ENCODE results near the gene BRSK1.

BRSK1 gene

GRCh38 chr19:55269299-55269698 is 14.5 kb upstream of the BRSK1 start:
- Histone ChIP-seq H3K36me3 (ENCODE audit: insufficient read depth, insufficient read length, low read length) (peaks cover 32% of the 10 kb centered on the region), H3K4me3 (ENCODE audit: insufficient read length, low read depth) (no peak overlapping the region), H3K4me1 (ENCODE audit: insufficient read depth, insufficient read length) (peaks cover 4% of the 10 kb centered on the region), H3K9ac (ENCODE audit: insufficient read length, low read depth) (no peak overlapping the region), H3K9me3 (ENCODE audit: insufficient read depth, low read length) (no peaks in the 10 kb centered on the region; the same call in 1 of the 2 replicates), H3K27me3 (ENCODE audit: insufficient read depth, insufficient read length) (no peaks in the 10 kb centered on the region)
- no peak for DNase-seq (ENCODE audit: low read depth, low spot score)
- TF ChIP-seq SUZ12 (IDR thresholded peaks at IDR 0.05; ENCODE audit: extremely low read depth, insufficient read depth, insufficient read length) (no peak), ZNF274 (IDR thresholded peaks at IDR 0.05; ENCODE audit: low read depth, low read length) (no peak), YY1 (IDR thresholded peaks at IDR 0.05; ENCODE audit: insufficient read depth, insufficient read length) (no peak)

- H3K36me3 ChIP-seq (ENCODE audit: insufficient read depth, insufficient read length, low read length): peaks cover 36% of the 10 kb centered on the region
- no peak for DNase-seq (ENCODE audit: low read depth, low spot score)
- H3K27me3 ChIP-seq (ENCODE audit: insufficient read depth, insufficient read length): no peaks in the 10 kb centered on the region
- no peak overlapping the region for H3K9ac ChIP-seq (ENCODE audit: insufficient read length, low read depth)
- no peak for TF ChIP-seq YY1 (IDR thresholded peaks at IDR 0.05; ENCODE audit: insufficient read depth, insufficient read length)
- no peak for TF ChIP-seq ZNF274 (IDR thresholded peaks at IDR 0.05; ENCODE audit: low read depth, low read length)
- no peak for TF ChIP-seq SUZ12 (IDR thresholded peaks at IDR 0.05; ENCODE audit: extremely low read depth, insufficient read depth, insufficient read length)
- no peaks in the 10 kb centered on the region; the same call in 1 of the 2 replicates for H3K9me3 ChIP-seq (ENCODE audit: insufficient read depth, low read length)
- H3K4me1 ChIP-seq (ENCODE audit: insufficient read depth, insufficient read length): peaks cover 4% of the 10 kb centered on the region
- no peak overlapping the region for H3K4me3 ChIP-seq (ENCODE audit: insufficient read length, low read depth)
Measured at GRCh38 chr19:55270172-55270942, 13.4 kb upstream of the BRSK1 start.

- TF ChIP-seq ZNF274 (IDR thresholded peaks at IDR 0.05; ENCODE audit: low read depth, low read length) (no peak), SUZ12 (IDR thresholded peaks at IDR 0.05; ENCODE audit: extremely low read depth, insufficient read depth, insufficient read length) (no peak), YY1 (IDR thresholded peaks at IDR 0.05; ENCODE audit: insufficient read depth, insufficient read length) (no peak)
- peaks cover 4% of the 10 kb centered on the region for H3K4me1 ChIP-seq (ENCODE audit: insufficient read depth, insufficient read length)
- DNase-seq (ENCODE audit: low read depth, low spot score): no peak
- H3K9ac ChIP-seq (ENCODE audit: insufficient read length, low read depth): no peak overlapping the region
- H3K9me3 ChIP-seq (ENCODE audit: insufficient read depth, low read length): no peaks in the 10 kb centered on the region; the same call in 1 of the 2 replicates
- no peak overlapping the region for H3K4me3 ChIP-seq (ENCODE audit: insufficient read length, low read depth)
- H3K27me3 ChIP-seq (ENCODE audit: insufficient read depth, insufficient read length): no peaks in the 10 kb centered on the region
- H3K36me3 ChIP-seq (ENCODE audit: insufficient read depth, insufficient read length, low read length): peaks cover 47% of the 10 kb centered on the region
Measured at GRCh38 chr19:55272142-55272541, 11.7 kb upstream of the BRSK1 start.

- no peaks in the 10 kb centered on the region for H3K27me3 ChIP-seq (ENCODE audit: insufficient read depth, insufficient read length)
- H3K4me3 ChIP-seq (ENCODE audit: insufficient read length, low read depth): no peak overlapping the region
- peaks cover 4% of the 10 kb centered on the region for H3K4me1 ChIP-seq (ENCODE audit: insufficient read depth, insufficient read length)
- no peak overlapping the region for H3K9ac ChIP-seq (ENCODE audit: insufficient read length, low read depth)
- TF ChIP-seq YY1 (IDR thresholded peaks at IDR 0.05; ENCODE audit: insufficient read depth, insufficient read length) (no peak), ZNF274 (IDR thresholded peaks at IDR 0.05; ENCODE audit: low read depth, low read length) (no peak), SUZ12 (IDR thresholded peaks at IDR 0.05; ENCODE audit: extremely low read depth, insufficient read depth, insufficient read length) (no peak)
- no peak for DNase-seq (ENCODE audit: low read depth, low spot score)
- H3K9me3 ChIP-seq (ENCODE audit: insufficient read depth, low read length): no peaks in the 10 kb centered on the region
- peaks cover 59% of the 10 kb centered on the region for H3K36me3 ChIP-seq (ENCODE audit: insufficient read depth, insufficient read length, low read length)
Measured at GRCh38 chr19:55273978-55274707, 9.7 kb upstream of the BRSK1 start.

- Histone ChIP-seq H3K9ac (ENCODE audit: insufficient read length, low read depth) (no peak overlapping the region), H3K4me3 (ENCODE audit: insufficient read length, low read depth) (no peak overlapping the region), H3K36me3 (ENCODE audit: insufficient read depth, insufficient read length, low read length) (peaks cover 48% of the 10 kb centered on the region), H3K4me1 (ENCODE audit: insufficient read depth, insufficient read length) (no peaks in the 10 kb centered on the region), H3K27me3 (ENCODE audit: insufficient read depth, insufficient read length) (no peaks in the 10 kb centered on the region), H3K9me3 (ENCODE audit: insufficient read depth, low read length) (no peaks in the 10 kb centered on the region)
- TF ChIP-seq ZNF274 (IDR thresholded peaks at IDR 0.05; ENCODE audit: low read depth, low read length) (no peak), YY1 (IDR thresholded peaks at IDR 0.05; ENCODE audit: insufficient read depth, insufficient read length) (no peak), SUZ12 (IDR thresholded peaks at IDR 0.05; ENCODE audit: extremely low read depth, insufficient read depth, insufficient read length) (no peak)
- no peak for DNase-seq (ENCODE audit: low read depth, low spot score)
Measured at GRCh38 chr19:55275851-55276719, 7.7 kb upstream of the BRSK1 start.

GRCh38 chr19:55276720-55277430 is 6.9 kb upstream of the BRSK1 start:
- Histone ChIP-seq H3K27me3 (ENCODE audit: insufficient read depth, insufficient read length) (no peaks in the 10 kb centered on the region), H3K4me3 (ENCODE audit: insufficient read length, low read depth) (no peak overlapping the region), H3K9me3 (ENCODE audit: insufficient read depth, low read length) (no peaks in the 10 kb centered on the region), H3K4me1 (ENCODE audit: insufficient read depth, insufficient read length) (no peaks in the 10 kb centered on the region), H3K36me3 (ENCODE audit: insufficient read depth, insufficient read length, low read length) (peaks cover 44% of the 10 kb centered on the region), H3K9ac (ENCODE audit: insufficient read length, low read depth) (no peak overlapping the region)
- TF ChIP-seq YY1 (IDR thresholded peaks at IDR 0.05; ENCODE audit: insufficient read depth, insufficient read length) (no peak), SUZ12 (IDR thresholded peaks at IDR 0.05; ENCODE audit: extremely low read depth, insufficient read depth, insufficient read length) (no peak), ZNF274 (IDR thresholded peaks at IDR 0.05; ENCODE audit: low read depth, low read length) (no peak)
- DNase-seq (ENCODE audit: low read depth, low spot score): no peak
